Stimulated activated memory B cell treated with anti-CD40 and anti-IgM and Interleukin-4, amounts not matched to agents 10 μg/mL and 1 μg/mL and 100 μg/mL, for 72 hours (primary cell): ENCODE measurements around the gene UGT3A1.

ENCODE experiments used
- ATAC-seq: fragments of 150-1000 bp; cut with Tn5 transposase; 2 replicates; pipeline ENCODE4 v1.10.0; 2021
- H3K27ac Mint-ChIP-seq: one replicate; pipeline ENCODE4 v1.8.0; 2022; ENCODE audit warnings: mild to moderate bottlenecking, mixed read lengths
- H3K27me3 Mint-ChIP-seq: one replicate; pipeline ENCODE4 v1.8.0; 2022; ENCODE audit warnings: mixed read lengths
- H3K36me3 Mint-ChIP-seq: one replicate; pipeline ENCODE4 v1.8.0; 2022; ENCODE audit warnings: mixed read lengths
- H3K4me1 Mint-ChIP-seq: one replicate; pipeline ENCODE4 v1.8.0; 2022; ENCODE audit warnings: mixed read lengths
- H3K4me3 Mint-ChIP-seq: one replicate; pipeline ENCODE4 v1.8.0; 2022; ENCODE audit warnings: mild to moderate bottlenecking, moderate library complexity, mixed read lengths
- H3K9me3 Mint-ChIP-seq: one replicate; pipeline ENCODE4 v1.8.0; 2022; ENCODE audit warnings: mixed read lengths

UGT3A1 gene

GRCh38 chr5:35903631-35904203 lies 87.5 kb downstream of the UGT3A1 start:
- no peak for ATAC-seq
- H3K27ac Mint-ChIP-seq, result no peak overlapping the region
- no peaks in the 10 kb centered on the region for H3K4me1 Mint-ChIP-seq

GRCh38 chr5:35902046-35902672 lies 89.0 kb downstream of the UGT3A1 start:
- H3K36me3 Mint-ChIP-seq, result no peaks in the 10 kb centered on the region
- ATAC-seq, result no peak
- H3K9me3 Mint-ChIP-seq, result no peaks in the 10 kb centered on the region
- H3K27me3 Mint-ChIP-seq, result peaks cover 9% of the 10 kb centered on the region
- H3K4me1 Mint-ChIP-seq, result no peaks in the 10 kb centered on the region
- no peak overlapping the region for H3K4me3 Mint-ChIP-seq
- no peak overlapping the region for H3K27ac Mint-ChIP-seq

More at GRCh38 chr5:35903631-35904203, 87.5 kb downstream of the UGT3A1 start:
- H3K9me3 Mint-ChIP-seq, result no peaks in the 10 kb centered on the region
- no peak overlapping the region for H3K4me3 Mint-ChIP-seq
- no peaks in the 10 kb centered on the region for H3K36me3 Mint-ChIP-seq
- peaks cover 9% of the 10 kb centered on the region for H3K27me3 Mint-ChIP-seq
